Measurements from ENCODE around the gene TSPAN15.

Gene TSPAN15

GRCh38 chr10:69553328-69553727 lies 102.1 kb downstream of the TSPAN15 start:
- no peak for DNase-seq
- no peak for ATAC-seq

- ATAC-seq: no peak
- DNase-seq: no peak
Measured at GRCh38 chr10:69554611-69555010, 103.3 kb downstream of the TSPAN15 start.
